HL-60/S4 treated with phorbol 12-myristate 13-acetate at 8.2 ng/mL for 4 days and 3 days (cell line): ENCODE measurements around the gene HCFC1R1.

Experiments used
- in situ Hi-C: fragments of 300-500 bp; cut with MboI; formaldehyde crosslinking; loops from 2 replicates; pipeline ENCODE4 v1.15.0; 2022; ENCODE audit warnings: low sequenced_read_pairs

The HCFC1R1 gene

GRCh38 chr16:2980227-2981176 is 43.2 kb downstream of the HCFC1R1 start, which contains the start of gene PKMYT1:
Gene PKMYT1, minus strand, starts transcription at chr16:2980446. Its CDS starts 789 bp downstream, at chr16:2979657.
- in situ Hi-C loops: no loop called here

- in situ Hi-C loops: no loop called here
These were observed 44.0 kb downstream of the HCFC1R1 start for GRCh38 chr16:2979669-2980226.

GRCh38 chr16:2977440-2977839 is 46.3 kb downstream of the HCFC1R1 start:
- in situ Hi-C loops: no loop called here

- in situ Hi-C loops: no loop called here
These were observed 47.1 kb downstream of the HCFC1R1 start for GRCh38 chr16:2976673-2977072.

- in situ Hi-C loops: no loop called here
These were observed 47.5 kb downstream of the HCFC1R1 start for GRCh38 chr16:2976201-2976600.

- in situ Hi-C loops: no loop called here
These were observed 48.5 kb downstream of the HCFC1R1 start for GRCh38 chr16:2975161-2975795.

- in situ Hi-C loops: no loop called here
These were observed 49.3 kb downstream of the HCFC1R1 start for GRCh38 chr16:2974319-2975056.

- in situ Hi-C loops: no loop called here
These were observed 50.0 kb downstream of the HCFC1R1 start for GRCh38 chr16:2973605-2974318.

- in situ Hi-C loops: no loop called here
These were observed 50.6 kb downstream of the HCFC1R1 start for GRCh38 chr16:2973093-2973492.
